Measurements from ENCODE around the gene HNRNPR.
"Not testable (repeated sequence)": the region's sequence is repeated elsewhere in the genome, so short reads cannot be mapped to it uniquely, and the experiment has no call there.

DNA sequence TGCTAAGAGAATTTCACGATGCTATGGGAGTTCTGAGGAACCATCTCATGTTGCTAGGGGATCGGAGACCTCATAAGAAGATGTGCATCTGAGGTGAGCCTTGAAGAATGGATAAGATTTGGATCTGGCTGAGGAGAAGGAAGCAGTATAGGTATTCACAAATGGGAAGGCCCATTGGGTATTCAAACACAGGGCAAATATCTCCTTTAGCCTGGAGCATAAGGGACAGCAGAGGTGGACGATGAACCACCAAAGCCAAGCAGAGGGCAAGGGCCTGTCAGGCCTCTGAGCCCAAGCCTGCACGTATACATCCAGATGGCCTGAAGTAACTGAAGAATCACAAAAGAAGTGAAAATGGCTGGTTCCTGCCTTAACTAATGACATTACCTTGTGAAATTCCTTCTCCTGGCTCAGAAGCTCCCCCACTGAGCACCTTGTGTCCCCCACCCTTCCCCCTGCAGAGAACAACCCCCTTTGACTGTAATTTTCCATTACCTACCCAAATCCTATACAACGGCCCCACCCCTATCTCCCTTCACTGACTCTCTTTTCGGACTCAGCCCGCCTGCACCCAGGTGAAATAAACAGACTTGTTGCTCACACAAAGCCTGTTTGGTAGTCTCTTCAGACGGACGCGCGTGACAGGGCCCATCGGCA is 30.1 kb upstream of the HNRNPR start:
- TF ChIP-seq, protein P1, sequence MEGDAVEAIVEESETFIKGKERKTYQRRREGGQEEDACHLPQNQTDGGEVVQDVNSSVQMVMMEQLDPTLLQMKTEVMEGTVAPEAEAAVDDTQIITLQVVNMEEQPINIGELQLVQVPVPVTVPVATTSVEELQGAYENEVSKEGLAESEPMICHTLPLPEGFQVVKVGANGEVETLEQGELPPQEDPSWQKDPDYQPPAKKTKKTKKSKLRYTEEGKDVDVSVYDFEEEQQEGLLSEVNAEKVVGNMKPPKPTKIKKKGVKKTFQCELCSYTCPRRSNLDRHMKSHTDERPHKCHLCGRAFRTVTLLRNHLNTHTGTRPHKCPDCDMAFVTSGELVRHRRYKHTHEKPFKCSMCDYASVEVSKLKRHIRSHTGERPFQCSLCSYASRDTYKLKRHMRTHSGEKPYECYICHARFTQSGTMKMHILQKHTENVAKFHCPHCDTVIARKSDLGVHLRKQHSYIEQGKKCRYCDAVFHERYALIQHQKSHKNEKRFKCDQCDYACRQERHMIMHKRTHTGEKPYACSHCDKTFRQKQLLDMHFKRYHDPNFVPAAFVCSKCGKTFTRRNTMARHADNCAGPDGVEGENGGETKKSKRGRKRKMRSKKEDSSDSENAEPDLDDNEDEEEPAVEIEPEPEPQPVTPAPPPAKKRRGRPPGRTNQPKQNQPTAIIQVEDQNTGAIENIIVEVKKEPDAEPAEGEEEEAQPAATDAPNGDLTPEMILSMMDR (IDR thresholded peaks at IDR 0.05): not testable (repeated sequence)
- not testable (repeated sequence) for TF ChIP-seq POLR2AphosphoS5, POLR2A (IDR thresholded peaks at IDR 0.05)

Measured in breast epithelium (tissue), 3 donors.